Stimulated activated CD4-positive, alpha-beta T cell treated with anti-CD3 and anti-CD28 coated beads, Interleukin-4, amount 100 ng/mL, for 1 hour (primary cell): ENCODE results near the gene RSPH4A.
"Not testable (repeated sequence)": the region's sequence is repeated elsewhere in the genome, so short reads cannot be mapped to it uniquely, and the experiment has no call there.

Experiments used
- DNase-seq: peaks from one replicate; pipeline ENCODE4 v3.0.0-alpha.2; 2020

RSPH4A gene

GRCh38 chr6:116615937-116616736 is at the start of gene RSPH4A:
Gene RSPH4A, plus strand, starts transcription at chr6:116616479. Its CDS starts 145 bp downstream, at chr6:116616624.
- DNase-seq: peak; percentile 42

GRCh38 chr6:116568111-116568510 is 48.2 kb upstream of the RSPH4A start:
- no peak for DNase-seq

DNA sequence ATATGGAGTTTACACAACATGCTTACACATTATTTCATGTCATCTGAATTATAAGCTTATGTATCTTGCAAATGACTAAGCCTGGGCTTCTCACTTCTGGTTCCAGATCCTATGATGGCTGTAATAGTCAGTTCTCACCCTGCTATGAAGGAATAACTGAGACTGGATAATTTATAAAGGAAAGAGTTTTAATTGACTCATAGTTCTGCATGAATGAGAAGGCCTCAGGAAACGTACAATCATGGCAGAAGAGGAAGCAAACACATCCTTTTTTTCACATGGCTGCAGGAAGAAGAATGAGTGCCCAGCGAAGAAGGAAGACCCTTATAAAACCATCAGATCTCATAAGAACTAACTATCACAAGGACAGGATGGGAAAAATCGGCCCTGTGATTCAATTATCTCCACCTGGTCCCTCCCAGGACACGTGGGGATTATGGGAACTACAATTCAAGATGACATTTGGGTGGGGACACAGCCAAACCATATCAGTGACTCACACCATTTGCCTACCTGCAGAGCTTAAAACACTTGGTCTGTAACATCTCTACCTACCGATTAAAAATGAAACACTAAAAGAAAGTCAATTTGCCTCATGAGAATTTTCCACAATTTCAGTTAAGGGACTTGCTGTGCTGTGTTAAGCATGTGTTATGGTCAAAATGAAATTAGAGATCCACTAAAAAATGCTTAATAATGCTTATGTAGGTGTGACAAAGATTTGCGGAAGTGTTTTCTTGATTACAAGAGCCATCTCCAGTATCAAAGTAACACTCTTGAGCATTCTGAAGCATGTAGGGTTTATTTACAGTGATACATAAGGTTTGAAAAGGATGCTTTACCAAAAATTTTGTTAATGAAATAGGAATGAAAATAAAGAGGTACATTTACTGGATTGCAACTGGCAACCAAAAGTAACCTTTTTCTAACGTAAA is 47.2 kb upstream of the RSPH4A start:
- DNase-seq: no peak

GRCh38 chr6:116570856-116571682 is 45.2 kb upstream of the RSPH4A start, which contains the start of gene RWDD1:
Gene RWDD1, plus strand, starts transcription at chr6:116571504. Its CDS starts 79 bp downstream, at chr6:116571583.
- DNase-seq: peak; percentile 97

- no peak for DNase-seq
Measured at GRCh38 chr6:116571683-116572000, 44.6 kb upstream of the RSPH4A start.

- no peak for DNase-seq
Measured at GRCh38 chr6:116572162-116572561, 44.1 kb upstream of the RSPH4A start.

GRCh38 chr6:116575227-116575626 is 41.1 kb upstream of the RSPH4A start:
- DNase-seq: no peak

GRCh38 chr6:116577486-116577885 is 38.8 kb upstream of the RSPH4A start:
- no peak for DNase-seq

- DNase-seq: no peak
Measured at GRCh38 chr6:116578335-116578734, 37.9 kb upstream of the RSPH4A start.

DNA sequence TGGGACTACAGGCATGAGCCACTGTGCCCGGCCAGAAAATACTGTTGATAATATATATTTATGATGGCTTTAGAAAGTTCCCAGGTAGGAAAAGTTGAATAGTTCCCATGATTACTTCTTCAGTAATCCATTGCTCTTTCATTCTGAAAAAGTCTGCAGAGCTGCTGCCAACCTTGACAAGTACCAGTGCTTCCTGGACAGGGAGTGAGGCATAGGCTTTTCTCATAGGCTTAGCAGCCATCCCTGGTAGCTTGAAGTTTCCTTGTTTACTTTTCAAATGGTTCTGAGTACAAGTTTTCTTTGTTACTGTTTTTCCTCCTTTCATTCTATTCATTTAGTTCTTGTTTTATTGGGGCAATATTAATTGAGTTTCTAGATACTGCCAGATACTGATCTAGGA is 37.1 kb upstream of the RSPH4A start:
- no peak for DNase-seq

DNA sequence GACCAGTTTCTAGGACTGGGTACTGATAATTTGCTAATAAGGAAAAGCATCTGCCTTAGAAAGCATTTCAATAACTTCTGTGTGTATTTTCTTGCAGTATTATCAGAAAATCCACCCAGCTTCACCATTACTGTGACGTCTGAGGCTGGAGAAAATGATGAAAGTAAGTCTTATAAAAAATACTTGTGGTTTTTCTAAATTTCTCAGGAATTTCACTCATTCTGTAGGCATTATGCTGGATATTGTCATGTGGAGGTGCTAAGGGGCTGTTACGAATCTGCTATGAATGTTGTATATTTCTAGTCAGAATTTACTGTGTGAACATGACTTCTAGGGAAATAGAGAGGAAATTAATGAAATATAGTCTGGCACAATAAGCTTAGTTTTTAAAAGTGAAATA is 36.1 kb upstream of the RSPH4A start:
- DNase-seq: no peak

DNA sequence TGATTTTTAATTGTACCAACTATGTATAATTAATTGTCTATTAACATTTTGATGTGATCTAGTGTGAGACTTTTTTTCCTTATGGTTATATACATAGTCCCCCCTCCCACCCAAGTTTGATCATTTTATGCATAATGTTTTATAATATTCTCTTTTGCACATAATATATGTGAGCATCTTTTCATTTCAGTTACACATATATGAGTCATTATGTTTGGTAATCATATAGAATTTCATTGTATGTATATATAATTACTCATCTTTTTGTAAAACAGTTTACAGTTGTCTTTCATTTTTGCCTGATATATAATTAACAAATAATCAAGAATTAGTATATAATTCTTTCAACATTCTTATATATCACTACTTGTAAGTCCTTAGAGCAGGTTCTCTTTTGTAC is 30.0 kb upstream of the RSPH4A start:
- DNase-seq: no peak

- DNase-seq: no peak
Measured at GRCh38 chr6:116586738-116587137, 29.5 kb upstream of the RSPH4A start.

- no peak for DNase-seq
Measured at GRCh38 chr6:116595247-116595646, 21.0 kb upstream of the RSPH4A start.

DNA sequence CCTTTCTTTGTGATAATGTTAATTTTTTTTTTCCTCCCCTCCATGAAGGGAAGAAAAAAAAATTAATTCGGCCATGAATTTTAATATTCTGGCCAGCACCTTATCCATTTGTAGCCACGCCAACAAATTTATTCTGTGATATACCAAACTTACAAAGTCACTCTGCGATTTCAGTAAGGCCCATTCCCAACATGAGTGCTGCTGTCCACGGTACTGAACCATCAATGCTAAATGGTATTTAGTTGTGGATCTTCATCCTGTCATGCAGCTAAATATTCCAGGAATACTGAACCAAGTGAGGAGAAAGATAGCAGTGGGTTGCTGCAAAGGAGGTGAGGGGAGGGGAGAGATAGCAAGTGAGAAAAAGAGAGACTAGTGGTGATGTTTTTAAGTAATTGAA is 19.5 kb upstream of the RSPH4A start:
- DNase-seq: no peak

DNA sequence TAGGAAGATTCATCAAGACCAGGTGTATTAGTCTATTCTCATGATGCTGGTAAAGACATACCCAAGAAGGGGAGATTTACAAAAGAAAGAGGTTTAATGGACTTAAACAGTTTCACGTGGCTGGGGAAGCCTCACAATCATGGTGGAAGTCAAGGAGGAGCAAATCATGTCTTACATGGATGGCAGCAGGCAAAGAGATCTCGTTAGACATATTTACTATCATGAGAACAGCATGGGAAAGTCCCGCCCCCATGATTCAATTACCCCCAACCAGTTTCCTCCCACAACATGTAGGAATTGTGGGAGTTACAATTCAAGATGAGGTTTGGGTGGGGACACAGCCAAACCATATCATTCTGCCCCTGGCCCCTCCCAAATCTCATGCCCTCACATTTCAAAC is 12.4 kb upstream of the RSPH4A start:
- DNase-seq: not testable (repeated sequence)

DNA sequence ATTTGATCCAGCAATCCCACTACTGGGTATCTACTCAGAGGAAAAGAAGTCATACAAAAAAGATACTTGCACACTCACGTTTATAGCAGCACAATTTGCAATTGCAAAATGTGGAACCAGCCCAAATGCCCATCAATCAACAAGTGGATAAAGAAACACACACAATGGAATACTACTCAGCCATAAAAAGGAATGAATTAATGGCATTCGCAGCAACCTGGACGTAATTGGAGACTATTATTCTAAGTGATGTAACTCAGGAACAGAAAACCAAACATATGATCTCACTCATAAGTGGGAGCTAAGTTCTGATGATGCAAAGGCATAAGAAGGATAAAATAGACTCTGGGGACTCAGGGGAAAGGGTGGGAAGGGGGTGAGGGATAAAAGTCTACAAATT is 11.4 kb upstream of the RSPH4A start:
- DNase-seq: not testable (repeated sequence)

DNA sequence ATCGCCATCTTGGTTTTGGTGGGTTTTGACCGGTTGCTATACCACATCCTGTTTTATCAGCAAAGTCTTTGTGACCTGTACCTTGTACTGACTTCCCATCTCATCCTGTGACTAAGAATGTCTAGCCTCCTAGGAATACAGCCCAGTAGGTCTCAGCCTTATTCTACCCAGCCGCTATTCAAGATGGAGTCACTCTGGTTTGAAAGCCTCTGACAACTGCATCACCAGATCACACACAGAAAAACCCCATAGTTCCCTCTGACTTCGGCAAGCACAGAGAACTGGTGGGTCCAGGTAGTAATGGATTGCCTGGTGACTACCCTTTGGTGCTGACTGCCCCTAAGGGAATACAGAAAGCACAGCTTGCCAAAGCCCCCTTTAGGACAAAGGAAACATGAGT is 10.3 kb upstream of the RSPH4A start:
- DNase-seq: no peak

GRCh38 chr6:116611056-116611455 is 5.2 kb upstream of the RSPH4A start:
- DNase-seq: no peak

DNA sequence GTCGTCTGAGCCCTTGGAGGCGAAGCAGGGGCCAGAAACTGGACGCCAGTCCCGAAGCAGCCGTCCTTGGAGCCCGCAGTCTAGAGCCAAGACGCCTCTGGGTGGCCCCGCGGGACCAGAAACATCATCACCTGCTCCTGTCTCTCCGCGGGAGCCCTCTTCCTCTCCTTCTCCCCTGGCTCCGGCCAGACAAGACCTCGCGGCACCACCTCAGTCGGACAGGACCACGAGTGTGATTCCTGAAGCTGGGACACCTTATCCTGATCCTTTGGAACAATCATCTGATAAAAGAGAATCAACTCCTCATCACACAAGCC is 416 bp downstream of the RSPH4A start:
- DNase-seq: no peak

DNA sequence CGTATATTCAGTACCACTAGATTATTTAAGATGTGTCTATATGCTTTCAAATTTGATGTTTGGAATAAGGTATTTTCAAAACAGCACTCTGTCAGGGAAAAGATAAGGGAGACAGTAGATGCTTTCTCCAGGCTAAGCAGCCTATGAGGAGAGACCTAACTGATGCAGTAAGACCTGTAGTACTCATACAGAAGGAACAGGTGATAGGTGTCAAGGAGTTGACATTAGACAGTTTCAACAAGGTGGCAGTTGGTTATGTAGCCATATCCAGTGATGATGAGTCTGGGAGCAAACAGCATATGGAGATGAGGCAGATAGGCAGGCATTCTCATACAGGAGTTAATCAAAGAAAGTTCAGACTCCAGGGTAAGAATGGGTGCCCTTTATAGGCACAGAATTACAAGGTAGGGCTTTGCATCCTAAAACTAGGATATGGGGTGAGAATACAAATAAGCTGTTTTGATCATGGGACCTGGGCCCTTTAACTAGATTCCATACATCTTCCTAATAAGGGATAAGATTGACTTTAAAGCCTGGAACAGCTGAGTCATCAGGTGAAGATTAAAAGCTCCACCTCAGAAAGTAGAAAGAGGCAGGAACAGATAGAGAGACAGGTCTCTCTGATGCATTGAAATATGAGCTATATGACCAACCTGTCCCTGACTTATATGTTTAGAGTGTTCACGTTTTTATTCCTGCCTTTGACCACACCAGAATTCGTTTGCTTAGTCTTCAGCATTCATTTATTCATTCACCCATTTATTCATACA is 7.9 kb downstream of the RSPH4A start:
- DNase-seq: no peak

DNA sequence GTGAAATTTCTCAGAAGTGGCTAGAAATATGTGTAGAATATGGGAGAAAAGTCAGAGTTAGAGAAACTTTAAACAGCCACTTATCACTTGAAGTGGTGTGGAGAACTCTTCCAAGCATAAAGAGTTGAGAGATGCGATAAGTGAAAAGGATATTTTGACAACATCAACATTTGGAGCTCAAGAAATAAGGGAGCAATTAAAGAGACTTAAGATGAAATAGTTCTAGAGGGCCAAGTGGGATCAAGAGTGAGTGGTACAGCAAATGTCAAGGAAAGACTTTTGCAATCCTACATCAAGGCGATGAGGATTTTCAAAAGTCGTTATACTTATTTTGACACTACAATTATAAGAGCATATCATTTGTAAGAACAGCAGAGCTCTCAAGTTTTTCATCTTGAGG is 9.6 kb downstream of the RSPH4A start:
- DNase-seq: no peak
